ENCODE data around the gene PIPOX. TPM values are rescaled to one million over a fixed set of nuclear protein-coding genes. Genes with fewer than 3 reads are reported as not detected.

Gene PIPOX
- total RNA-seq, 4 donors from 2014 or later = 0.80 to 2.5 (median 1.5) TPM

GRCh38 chr17:29059281-29059680 is 16.3 kb downstream of the PIPOX start:
- DNase-seq (ENCODE audit: low spot score in 2 of 2) = no peak
- intact Hi-C loops (cut with DNase I; ENCODE audit: low total_unique reads) = no loop called here
- WGBS, 2 donors = 66 to 80% methylated on average over 2 of the region's 2 CpGs

GRCh38 chr17:29060475-29060874 is 17.5 kb downstream of the PIPOX start:
- WGBS, 2 donors = 63 to 71% methylated on average over 6 of the region's 6 CpGs
- H3K4me3 ChIP-seq (ENCODE audit: low read depth, poor library complexity, severe bottlenecking) = no peak overlapping the region
- no peak for DNase-seq (ENCODE audit: low spot score in 2 of 2)
- TF ChIP-seq POLR2A (IDR thresholded peaks at IDR 0.05) (no peak), CTCF (IDR thresholded peaks at IDR 0.05) (no peak)
- intact Hi-C loops (cut with DNase I; ENCODE audit: low total_unique reads) = no loop called here

More at GRCh38 chr17:29059281-29059680, 16.3 kb downstream of the PIPOX start:
- H3K4me3 ChIP-seq (ENCODE audit: low read depth, poor library complexity, severe bottlenecking) = no peak overlapping the region
- TF ChIP-seq POLR2A (IDR thresholded peaks at IDR 0.05) = no peak
- TF ChIP-seq CTCF (IDR thresholded peaks at IDR 0.05) = no peak

- intact Hi-C loops (cut with DNase I; ENCODE audit: low total_unique reads) = no loop called here
- 64% methylated on average over 8 of the region's 8 CpGs for WGBS, 2 donors
- no peak for DNase-seq (ENCODE audit: low spot score in 2 of 2)
- TF ChIP-seq CTCF (IDR thresholded peaks at IDR 0.05) = no peak
- no peak for TF ChIP-seq POLR2A (IDR thresholded peaks at IDR 0.05)
- H3K4me3 ChIP-seq (ENCODE audit: low read depth, poor library complexity, severe bottlenecking) = no peak overlapping the region
Measured at GRCh38 chr17:29061036-29061435, 18.1 kb downstream of the PIPOX start.

GRCh38 chr17:29062215-29062614 is 19.3 kb downstream of the PIPOX start:
- TF ChIP-seq CTCF (IDR thresholded peaks at IDR 0.05) (no peak), POLR2A (IDR thresholded peaks at IDR 0.05) (no peak)
- no peak overlapping the region for H3K4me3 ChIP-seq (ENCODE audit: low read depth, poor library complexity, severe bottlenecking)
- WGBS, 2 donors = 87 to 90% methylated on average over 9 of the region's 9 CpGs
- DNase-seq (ENCODE audit: low spot score in 2 of 2) = no peak
- intact Hi-C loops (cut with DNase I; ENCODE audit: low total_unique reads) = no loop called here

GRCh38 chr17:29063992-29064391 is 21.1 kb downstream of the PIPOX start:
- 84 to 88% methylated on average over 7 of the region's 7 CpGs for WGBS, 2 donors
- no peak for DNase-seq (ENCODE audit: low spot score in 2 of 2)
- TF ChIP-seq POLR2A (IDR thresholded peaks at IDR 0.05) (no peak), CTCF (IDR thresholded peaks at IDR 0.05) (no peak)

GRCh38 chr17:29066047-29066446 is 23.1 kb downstream of the PIPOX start:
- TF ChIP-seq POLR2A (IDR thresholded peaks at IDR 0.05) = no peak
- TF ChIP-seq CTCF (IDR thresholded peaks at IDR 0.05) = no peak
- intact Hi-C loops (cut with DNase I; ENCODE audit: low total_unique reads) = no loop called here
- DNase-seq (ENCODE audit: low spot score in 2 of 2) = no peak
- 41 to 47% methylated on average over 7 of the region's 7 CpGs for WGBS, 2 donors
- H3K4me3 ChIP-seq (ENCODE audit: low read depth, poor library complexity, severe bottlenecking) = no peak overlapping the region

More at GRCh38 chr17:29063992-29064391, 21.1 kb downstream of the PIPOX start:
- H3K4me3 ChIP-seq (ENCODE audit: low read depth, poor library complexity, severe bottlenecking) = no peak overlapping the region
- intact Hi-C loops (cut with DNase I; ENCODE audit: low total_unique reads) = no loop called here
